ENCODE data around the gene ATG4C.
"Not testable (repeated sequence)": the region's sequence is repeated elsewhere in the genome, so short reads cannot be mapped to it uniquely, and the experiment has no call there.

The ATG4C gene

DNA sequence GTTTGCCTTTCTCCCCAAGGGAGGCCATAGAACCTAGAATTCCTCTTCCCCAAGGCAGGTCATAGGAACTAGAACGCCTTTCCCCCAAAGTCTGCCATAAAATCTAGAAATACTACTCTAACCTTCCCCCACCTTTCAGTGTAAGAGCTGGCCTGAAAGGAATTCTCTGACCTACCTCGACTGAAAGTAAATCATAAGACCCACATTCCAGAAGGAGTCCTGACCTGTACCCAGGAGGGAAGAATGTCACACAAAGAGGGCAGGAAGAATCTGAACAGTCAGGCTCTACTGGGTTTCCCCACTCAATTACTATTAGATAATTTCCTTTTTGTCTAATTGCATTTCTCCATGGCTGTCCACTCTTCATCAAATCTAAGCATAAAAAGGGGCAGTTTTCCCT, 5.7 kb upstream of the ATG4C start:
- TF ChIP-seq ZNF555 (tag by site-specific recombination; conservative IDR thresholded peaks at IDR 0.05) (no peak), ZNF341 (tag by site-specific recombination; IDR thresholded peaks at IDR 0.05; ENCODE audit: low read depth) (no peak)
- ChIA-PET CTCF (interaction anchor here (0.5 kb wide), 1 partner anchor 270 kb away, joined by 3 read pairs; no protein-coding TSS in a partner anchor), POLR2A (no interaction called here)
- no peak overlapping the region for H3K4me3 ChIP-seq (ENCODE audit: low read depth, low read length)
- no peaks in the 10 kb centered on the region for H3K4me1 ChIP-seq (ENCODE audit: control insufficient read depth, insufficient read depth, low read length)
- no peaks in the 10 kb centered on the region for H3K36me3 ChIP-seq (ENCODE audit: control insufficient read depth in 2 of 2, insufficient read depth in 1 of 2, low read length in 2 of 2)
- no peak overlapping the region for H3K27ac ChIP-seq (ENCODE audit: extremely low read depth, low read depth, low read length)
- H3K9me3 ChIP-seq (ENCODE audit: control insufficient read depth, insufficient read depth, low read depth, low read length), result no peaks in the 10 kb centered on the region

DNA sequence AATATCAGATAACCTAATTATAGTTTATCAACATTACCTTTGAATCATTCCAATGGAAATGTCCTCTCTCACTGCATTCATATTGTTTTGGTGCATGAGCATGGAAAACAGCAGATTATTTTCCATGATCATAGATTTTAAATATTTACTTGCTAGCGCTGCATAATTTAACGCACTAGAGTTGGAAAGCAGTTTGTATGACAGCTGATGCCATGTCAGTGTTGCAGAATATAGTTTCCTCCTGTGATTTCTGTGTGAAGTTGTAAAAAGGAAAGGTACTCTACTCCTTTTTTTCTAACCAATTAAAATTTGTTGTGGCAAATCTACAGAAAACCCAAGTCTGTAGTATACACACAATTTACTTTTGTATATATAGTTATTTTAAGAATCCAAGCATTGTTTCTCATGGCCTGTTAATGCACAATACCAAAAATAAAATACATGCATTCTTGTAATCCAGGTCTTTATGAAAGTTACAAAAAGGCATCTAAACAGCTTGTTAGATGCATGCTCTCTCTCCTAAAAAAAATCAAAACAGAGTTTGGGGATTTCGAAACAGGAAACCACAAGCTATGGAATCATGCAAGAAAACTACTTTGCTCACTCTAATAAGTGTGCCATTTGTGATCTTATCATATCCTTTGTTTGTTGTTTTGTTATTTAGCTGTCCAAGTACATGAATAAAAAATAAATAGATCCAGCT, 1.9 kb upstream of the ATG4C start:
- Histone ChIP-seq H3K27ac (ENCODE audit: extremely low read depth, low read depth, low read length) (no peak overlapping the region), H3K4me1 (ENCODE audit: control insufficient read depth, insufficient read depth, low read length) (no peaks in the 10 kb centered on the region), H3K36me3 (ENCODE audit: control insufficient read depth in 2 of 2, insufficient read depth in 1 of 2, low read length in 2 of 2) (no peaks in the 10 kb centered on the region), H3K4me3 (ENCODE audit: low read depth, low read length) (no peak overlapping the region), H3K9me3 (ENCODE audit: control insufficient read depth, insufficient read depth, low read depth, low read length) (no peaks in the 10 kb centered on the region)
- CTCF ChIA-PET, result interaction anchor here (0.6 to 1.5 kb wide), 4 partner anchors 13 to 342 kb away, joined by 3 to 5 read pairs (median 4); no protein-coding TSS in a partner anchor
- POLR2A ChIA-PET, result no interaction called here
- TF ChIP-seq, protein P1, sequence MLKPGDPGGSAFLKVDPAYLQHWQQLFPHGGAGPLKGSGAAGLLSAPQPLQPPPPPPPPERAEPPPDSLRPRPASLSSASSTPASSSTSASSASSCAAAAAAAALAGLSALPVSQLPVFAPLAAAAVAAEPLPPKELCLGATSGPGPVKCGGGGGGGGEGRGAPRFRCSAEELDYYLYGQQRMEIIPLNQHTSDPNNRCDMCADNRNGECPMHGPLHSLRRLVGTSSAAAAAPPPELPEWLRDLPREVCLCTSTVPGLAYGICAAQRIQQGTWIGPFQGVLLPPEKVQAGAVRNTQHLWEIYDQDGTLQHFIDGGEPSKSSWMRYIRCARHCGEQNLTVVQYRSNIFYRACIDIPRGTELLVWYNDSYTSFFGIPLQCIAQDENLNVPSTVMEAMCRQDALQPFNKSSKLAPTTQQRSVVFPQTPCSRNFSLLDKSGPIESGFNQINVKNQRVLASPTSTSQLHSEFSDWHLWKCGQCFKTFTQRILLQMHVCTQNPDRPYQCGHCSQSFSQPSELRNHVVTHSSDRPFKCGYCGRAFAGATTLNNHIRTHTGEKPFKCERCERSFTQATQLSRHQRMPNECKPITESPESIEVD (tag by site-specific recombination; IDR thresholded peaks at IDR 0.05), result peak; percentile 15; the same call in 1 of the 2 replicates
- TF ChIP-seq MZF1 (tag by site-specific recombination; IDR thresholded peaks at IDR 0.05; ENCODE audit: borderline replicate concordance), result no peak

DNA sequence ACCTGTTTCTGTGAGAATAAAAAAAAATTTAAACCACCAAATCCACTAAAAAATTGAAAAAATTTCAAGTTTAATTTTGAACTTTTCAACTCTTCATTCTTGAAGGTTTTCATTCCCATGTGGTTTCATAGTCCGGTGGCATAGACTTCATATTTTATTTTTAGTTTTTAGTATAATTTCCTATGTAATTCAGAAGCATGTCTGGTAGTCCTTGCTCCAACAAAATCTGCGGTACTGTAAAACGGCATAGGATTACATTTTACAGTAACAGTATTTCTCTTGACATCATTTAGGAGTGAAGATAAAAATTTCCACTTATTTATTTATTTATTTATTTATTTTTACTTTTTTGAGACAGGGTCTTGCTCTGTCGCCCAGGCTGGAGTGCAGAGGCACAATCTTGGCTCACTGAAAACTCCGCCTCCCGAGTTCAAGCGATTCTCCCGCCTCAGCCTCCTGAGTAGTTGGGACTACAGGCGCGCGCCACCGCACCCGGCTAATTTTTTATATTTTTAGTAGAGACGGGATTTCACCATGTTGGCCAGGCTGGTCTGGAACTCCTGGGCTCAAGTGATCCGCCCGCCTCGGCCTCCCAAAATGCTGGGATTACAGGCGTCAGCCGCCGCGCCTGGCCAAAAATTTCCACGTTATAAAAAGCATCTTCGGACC, 1.3 kb upstream of the ATG4C start:
- H3K27ac ChIP-seq (ENCODE audit: extremely low read depth, low read depth, low read length); H3K4me3 ChIP-seq (ENCODE audit: low read depth, low read length); H3K9me3 ChIP-seq (ENCODE audit: control insufficient read depth, insufficient read depth, low read depth, low read length); POLR2A ChIA-PET; H3K4me1 ChIP-seq (ENCODE audit: control insufficient read depth, insufficient read depth, low read length); H3K36me3 ChIP-seq (ENCODE audit: control insufficient read depth in 2 of 2, insufficient read depth in 1 of 2, low read length in 2 of 2): not testable (repeated sequence)
- CTCF ChIA-PET, result interaction anchor here (0.6 to 1.5 kb wide), 2 partner anchors 13 to 341 kb away, joined by 3 to 5 read pairs; no protein-coding TSS in a partner anchor

DNA sequence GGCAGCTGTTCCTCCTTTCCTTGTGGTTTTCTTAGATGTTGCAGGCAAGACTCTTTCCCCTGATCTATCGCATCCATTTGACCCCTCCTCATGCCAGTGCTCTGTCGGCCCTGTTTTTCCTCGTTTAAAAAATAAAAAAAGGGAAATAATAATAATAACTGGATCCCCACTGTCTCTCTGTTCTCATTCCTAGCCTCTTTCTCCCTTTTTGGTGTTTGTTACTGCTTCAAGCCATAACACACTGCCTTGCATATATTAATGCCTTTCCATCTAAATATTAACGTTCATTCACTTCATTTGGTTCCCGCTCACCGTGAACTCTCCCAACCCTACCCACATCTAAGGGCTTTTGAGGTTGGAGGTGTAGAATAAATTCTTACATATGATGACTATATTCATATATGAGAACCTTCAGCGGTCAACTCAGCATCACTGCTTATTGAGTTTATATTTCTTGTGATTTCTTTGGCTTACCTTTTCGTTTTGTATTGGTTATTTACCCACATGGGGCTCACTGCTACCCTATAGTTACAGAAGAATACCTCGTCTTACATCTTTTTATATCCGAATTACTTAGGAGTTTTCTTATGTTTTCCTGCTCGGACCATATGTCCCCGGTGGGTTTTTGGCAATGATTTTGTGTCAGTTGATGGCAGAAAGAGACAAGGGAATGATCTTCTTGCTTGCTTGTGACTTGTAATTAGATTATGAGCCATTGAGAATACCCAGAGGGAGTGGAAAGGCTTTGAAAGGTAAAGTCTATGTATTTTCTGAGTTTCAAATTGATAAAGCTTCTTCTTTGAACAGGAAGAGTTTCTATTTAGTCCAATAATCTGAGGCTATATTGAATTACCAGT, 805 bp downstream of the ATG4C start:
- H3K9me3 ChIP-seq (ENCODE audit: control insufficient read depth, insufficient read depth, low read depth, low read length), result no peaks in the 10 kb centered on the region
- H3K36me3 ChIP-seq (ENCODE audit: control insufficient read depth in 2 of 2, insufficient read depth in 1 of 2, low read length in 2 of 2), result no peaks in the 10 kb centered on the region
- POLR2A ChIA-PET, result no interaction called here
- TF ChIP-seq ZNF366 (tag by site-specific recombination; conservative IDR thresholded peaks at IDR 0.05) (peak; percentile 33; the same call in 1 of the 2 replicates), ZNF394 (tag by site-specific recombination; IDR thresholded peaks at IDR 0.05; ENCODE audit: borderline replicate concordance) (no peak), ZNF473 (tag by site-specific recombination; IDR thresholded peaks at IDR 0.05) (no peak)
- TF ChIP-seq, protein P2, sequence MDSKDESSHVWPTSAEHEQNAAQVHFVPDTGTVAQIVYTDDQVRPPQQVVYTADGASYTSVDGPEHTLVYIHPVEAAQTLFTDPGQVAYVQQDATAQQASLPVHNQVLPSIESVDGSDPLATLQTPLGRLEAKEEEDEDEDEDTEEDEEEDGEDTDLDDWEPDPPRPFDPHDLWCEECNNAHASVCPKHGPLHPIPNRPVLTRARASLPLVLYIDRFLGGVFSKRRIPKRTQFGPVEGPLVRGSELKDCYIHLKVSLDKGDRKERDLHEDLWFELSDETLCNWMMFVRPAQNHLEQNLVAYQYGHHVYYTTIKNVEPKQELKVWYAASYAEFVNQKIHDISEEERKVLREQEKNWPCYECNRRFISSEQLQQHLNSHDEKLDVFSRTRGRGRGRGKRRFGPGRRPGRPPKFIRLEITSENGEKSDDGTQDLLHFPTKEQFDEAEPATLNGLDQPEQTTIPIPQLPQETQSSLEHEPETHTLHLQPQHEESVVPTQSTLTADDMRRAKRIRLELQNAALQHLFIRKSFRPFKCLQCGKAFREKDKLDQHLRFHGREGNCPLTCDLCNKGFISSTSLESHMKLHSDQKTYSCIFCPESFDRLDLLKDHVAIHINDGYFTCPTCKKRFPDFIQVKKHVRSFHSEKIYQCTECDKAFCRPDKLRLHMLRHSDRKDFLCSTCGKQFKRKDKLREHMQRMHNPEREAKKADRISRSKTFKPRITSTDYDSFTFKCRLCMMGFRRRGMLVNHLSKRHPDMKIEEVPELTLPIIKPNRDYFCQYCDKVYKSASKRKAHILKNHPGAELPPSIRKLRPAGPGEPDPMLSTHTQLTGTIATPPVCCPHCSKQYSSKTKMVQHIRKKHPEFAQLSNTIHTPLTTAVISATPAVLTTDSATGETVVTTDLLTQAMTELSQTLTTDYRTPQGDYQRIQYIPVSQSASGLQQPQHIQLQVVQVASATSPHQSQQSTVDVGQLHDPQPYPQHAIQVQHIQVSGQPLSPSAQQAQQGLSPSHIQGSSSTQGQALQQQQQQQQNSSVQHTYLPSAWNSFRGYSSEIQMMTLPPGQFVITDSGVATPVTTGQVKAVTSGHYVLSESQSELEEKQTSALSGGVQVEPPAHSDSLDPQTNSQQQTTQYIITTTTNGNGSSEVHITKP (tag by site-specific recombination; IDR thresholded peaks at IDR 0.05), result peak; percentile 87
- CTCF ChIA-PET, result interaction anchor here (0.7 kb wide), 1 partner anchor 399 kb away, joined by 3 read pairs; no protein-coding TSS in a partner anchor
- no peaks in the 10 kb centered on the region for H3K4me1 ChIP-seq (ENCODE audit: control insufficient read depth, insufficient read depth, low read length)
- peak overlapping the region; percentile 97 for H3K4me3 ChIP-seq (ENCODE audit: low read depth, low read length)
- peak overlapping the region; percentile 81; the same call in 1 of the 2 replicates for H3K27ac ChIP-seq (ENCODE audit: extremely low read depth, low read depth, low read length)
